Measurements from ENCODE around the gene MARK3. TPM values are rescaled to one million over a fixed set of nuclear protein-coding genes. Genes with fewer than 3 reads are reported as not detected.
A peak's percentile ranks its signal among the peaks of the same experiment; 100 is the strongest.

The MARK3 gene
- total RNA-seq, 1 donor from 2014 or later, result 138 TPM

- Mint-ChIP-seq H3K27me3 (no peaks in the 10 kb centered on the region), H3K27ac (peak overlapping the region; percentile 26), H3K36me3 (ENCODE audit: insufficient read depth) (peaks cover 11% of the 10 kb centered on the region), H3K4me1 (ENCODE audit: low read depth) (peaks cover 17% of the 10 kb centered on the region), H3K4me3 (ENCODE audit: low read depth) (no peak overlapping the region), H3K9me3 (ENCODE audit: low read depth) (no peaks in the 10 kb centered on the region)
- no peak for TF ChIP-seq CTCF (IDR thresholded peaks at IDR 0.05; ENCODE audit: unreplicated experiment)
- no peak for DNase-seq (ENCODE audit: low spot score, unreplicated experiment)
Observed at GRCh38 chr14:103443111-103443510, 57.9 kb downstream of the MARK3 start.

- H3K36me3 Mint-ChIP-seq (ENCODE audit: insufficient read depth), result peaks cover 4% of the 10 kb centered on the region
- H3K9me3 Mint-ChIP-seq (ENCODE audit: low read depth), result no peaks in the 10 kb centered on the region
- no peak for TF ChIP-seq CTCF (IDR thresholded peaks at IDR 0.05; ENCODE audit: unreplicated experiment)
- H3K4me3 Mint-ChIP-seq (ENCODE audit: low read depth), result no peak overlapping the region
- H3K27me3 Mint-ChIP-seq, result no peaks in the 10 kb centered on the region
- peaks cover 23% of the 10 kb centered on the region for H3K4me1 Mint-ChIP-seq (ENCODE audit: low read depth)
- H3K27ac Mint-ChIP-seq, result no peak overlapping the region
- no peak for DNase-seq (ENCODE audit: low spot score, unreplicated experiment)
Observed at GRCh38 chr14:103444837-103445524, 59.8 kb downstream of the MARK3 start.

- H3K27ac Mint-ChIP-seq, result peak overlapping the region; percentile 38
- no peak for TF ChIP-seq CTCF (IDR thresholded peaks at IDR 0.05; ENCODE audit: unreplicated experiment)
- no peaks in the 10 kb centered on the region for H3K9me3 Mint-ChIP-seq (ENCODE audit: low read depth)
Observed at GRCh38 chr14:103445806-103446205, 60.6 kb downstream of the MARK3 start.

GRCh38 chr14:103448097-103448496 lies 62.9 kb downstream of the MARK3 start:
- DNase-seq (ENCODE audit: low spot score, unreplicated experiment), result no peak
- no peaks in the 10 kb centered on the region for H3K9me3 Mint-ChIP-seq (ENCODE audit: low read depth)
- H3K4me1 Mint-ChIP-seq (ENCODE audit: low read depth), result peaks cover 26% of the 10 kb centered on the region
- H3K27me3 Mint-ChIP-seq, result no peaks in the 10 kb centered on the region
- H3K4me3 Mint-ChIP-seq (ENCODE audit: low read depth), result no peak overlapping the region
- no peak for TF ChIP-seq CTCF (IDR thresholded peaks at IDR 0.05; ENCODE audit: unreplicated experiment)
- peak overlapping the region; percentile 14 for H3K27ac Mint-ChIP-seq
- H3K36me3 Mint-ChIP-seq (ENCODE audit: insufficient read depth), result peaks cover 5% of the 10 kb centered on the region

More at GRCh38 chr14:103445806-103446205, 60.6 kb downstream of the MARK3 start:
- no peak for DNase-seq (ENCODE audit: low spot score, unreplicated experiment)
- H3K4me3 Mint-ChIP-seq (ENCODE audit: low read depth), result no peak overlapping the region
- H3K36me3 Mint-ChIP-seq (ENCODE audit: insufficient read depth), result peaks cover 2% of the 10 kb centered on the region
- peaks cover 27% of the 10 kb centered on the region for H3K4me1 Mint-ChIP-seq (ENCODE audit: low read depth)
- H3K27me3 Mint-ChIP-seq, result no peaks in the 10 kb centered on the region

GRCh38 chr14:103449634-103450161 lies 64.5 kb downstream of the MARK3 start:
- H3K9me3 Mint-ChIP-seq (ENCODE audit: low read depth), result no peaks in the 10 kb centered on the region
- DNase-seq (ENCODE audit: low spot score, unreplicated experiment), result no peak
- H3K36me3 Mint-ChIP-seq (ENCODE audit: insufficient read depth), result peaks cover 7% of the 10 kb centered on the region
- H3K27me3 Mint-ChIP-seq, result no peaks in the 10 kb centered on the region
- H3K4me1 Mint-ChIP-seq (ENCODE audit: low read depth), result peaks cover 26% of the 10 kb centered on the region
- H3K27ac Mint-ChIP-seq, result no peak overlapping the region
- TF ChIP-seq CTCF (IDR thresholded peaks at IDR 0.05; ENCODE audit: unreplicated experiment), result no peak
- no peak overlapping the region for H3K4me3 Mint-ChIP-seq (ENCODE audit: low read depth)
